K562 (cell line): Measurements from ENCODE around the gene EXOC6. TPM values are rescaled to one million over a fixed set of nuclear protein-coding genes. Genes with fewer than 3 reads are reported as not detected.

Experiments used
- BRF2 ChIP-seq: IDR thresholded peaks from 3 replicates; pipeline ENCODE4 v1.6.1; 2011; ENCODE audit warnings: borderline replicate concordance, mild to moderate bottlenecking; ENCODE audit not compliant: insufficient read length, insufficient read depth
- CREB5 ChIP-seq: fragments of 250-450 bp; sonication (Bioruptor Pico); IDR thresholded peaks from 2 replicates; pipeline ENCODE4 v1.5.0; 2020; ENCODE audit warnings: mild to moderate bottlenecking
- DNMT1 ChIP-seq: fragments of 450-650 bp; IDR thresholded peaks from 2 replicates; pipeline ENCODE4 v1.6.1; 2016; ENCODE audit warnings: antibody characterized with exemption, mild to moderate bottlenecking
- E2F3 ChIP-seq: fragments of 250-450 bp; sonication (Bioruptor Pico); IDR thresholded peaks from 2 replicates; pipeline ENCODE4 v1.4.0; 2020; ENCODE audit warnings: mild to moderate bottlenecking
- EGR1 ChIP-seq: fragments of 450-650 bp; conservative IDR thresholded peaks from 2 replicates; pipeline ENCODE4 v1.6.1; 2017; ENCODE audit warnings: mild to moderate bottlenecking
- HOMEZ ChIP-seq: fragments of 250-450 bp; sonication (Bioruptor Pico); IDR thresholded peaks from 2 replicates; pipeline ENCODE4 v1.4.0; 2020; ENCODE audit warnings: mild to moderate bottlenecking, moderate library complexity
- JUND ChIP-seq, 2 experiments: IDR thresholded peaks; 2 replicates in 1 of 2; 3 replicates in 1 of 2; pipeline ENCODE4 v1.6.1; 2011; ENCODE audit warnings: borderline replicate concordance in 2 of 2, low read depth in 2 of 2, low read length in 2 of 2, improper control_type of control experiment in 1 of 2, missing biosample characterization in 1 of 2, missing genetic modification characterization in 1 of 2, missing genetic modification reagents in 1 of 2
- KLF13 ChIP-seq: fragments of 450-650 bp; IDR thresholded peaks from 2 replicates; pipeline ENCODE4 v1.6.1; 2016; ENCODE audit warnings: missing genetic modification characterization, low read depth, mild to moderate bottlenecking, missing compliant biosample characterization, moderate library complexity, borderline replicate concordance
- NFIC ChIP-seq: fragments of 450-650 bp; IDR thresholded peaks from 2 replicates; pipeline ENCODE4 v1.6.1; 2017; ENCODE audit warnings: mild to moderate bottlenecking, inconsistent platforms
- RFX1 ChIP-seq: fragments of 450-650 bp; IDR thresholded peaks from 2 replicates; pipeline ENCODE4 v1.6.1; 2016; ENCODE audit warnings: mild to moderate bottlenecking, moderate library complexity
- SETDB1 ChIP-seq: IDR thresholded peaks from one replicate; pipeline ENCODE4 v1.6.1; 2012; ENCODE audit warnings: low read length, control low read depth, inconsistent platforms
- SIRT6 ChIP-seq: IDR thresholded peaks from one replicate; pipeline ENCODE4 v1.6.1; 2012; ENCODE audit warnings: low read depth, mild to moderate bottlenecking, control low read depth, inconsistent platforms, low read length, moderate library complexity
- SMARCB1 ChIP-seq: IDR thresholded peaks from 2 replicates; pipeline ENCODE4 v1.6.1; 2011; ENCODE audit warnings: improper control_type of control experiment, low read depth; ENCODE audit not compliant: insufficient read length
- TEAD4 ChIP-seq, 2 experiments: sonication (generic) in 1 of 2; formaldehyde crosslinking in 1 of 2; IDR thresholded peaks; 2 replicates each; pipeline versions ENCODE4 v1.6.1 to v1.8.0; 2012 to 2022; ENCODE audit warnings: borderline replicate concordance in 1 of 2, inconsistent platforms in 1 of 2, low read length in 1 of 2, mild to moderate bottlenecking in 1 of 2, missing genetic modification reagents in 1 of 2
- VEZF1 ChIP-seq: fragments of 200-800 bp; sonication (Bioruptor generic); IDR thresholded peaks from 2 replicates; pipeline ENCODE4 v1.6.1; 2017; ENCODE audit warnings: missing genetic modification characterization, missing compliant biosample characterization
- ZBTB9 ChIP-seq: fragments of 450-650 bp; formaldehyde crosslinking; IDR thresholded peaks from 2 replicates; pipeline ENCODE4 v1.4.0; 2020; ENCODE audit warnings: mild to moderate bottlenecking, moderate library complexity
- ZNF12 ChIP-seq: sonication (generic); formaldehyde crosslinking; IDR thresholded peaks from 2 replicates; pipeline ENCODE4 v1.4.0; 2020; ENCODE audit warnings: mild to moderate bottlenecking, missing genetic modification reagents
- ZNF408 ChIP-seq: fragments of 250-450 bp; sonication (Bioruptor Pico); IDR thresholded peaks from 2 replicates; pipeline ENCODE4 v1.4.0; 2020; ENCODE audit warnings: low read depth, mild to moderate bottlenecking, moderate library complexity
- ZNF766 ChIP-seq: fragments of 200-800 bp; sonication (Bioruptor generic); conservative IDR thresholded peaks from 2 replicates; pipeline ENCODE4 v1.6.1; 2016; ENCODE audit warnings: missing genetic modification characterization, missing compliant biosample characterization
- polyA plus RNA-seq, 8 experiments: library from polyadenylated mRNA; depleted of rRNA in 4 of 8; stranded (reverse) in 5 of 8; unstranded in 3 of 8; fragments of >200 nt; fragmentation: Nextera tagmentation in 2 of 8; fragmentation: Illumina TruSeq in 1 of 8; extraction: Ambion mirVana in 2 of 8; extraction: Trizol in 1 of 8; gene quantifications; 2 replicates each; pipeline versions ENCODE4 v1.2.1 to v1.2.3, GENCODE V29; 2011 to 2014; ENCODE audit warnings: inconsistent platforms in 1 of 8, missing spikeins in 1 of 8
- total RNA-seq, 7 experiments: library from RNA; depleted of rRNA in 6 of 7; stranded (reverse); fragments of >200 nt in 6 of 7; fragmentation: Illumina TruSeq in 2 of 7; extraction: Trizol in 2 of 7; gene quantifications; 2 replicates each; pipeline versions ENCODE4 v1.2.1 to v1.2.3, GENCODE V29; 2011 to 2021; ENCODE audit warnings: low replicate concordance in 1 of 7

Gene EXOC6
- total and polyA plus RNA-seq, 9 of the 15 experiments (the other 6 are each of a cell fraction or from before 2014, with no cell fraction given): 13.9 to 42.8 (median 24.9) TPM

- TF ChIP-seq HOMEZ (CRISPR knock-in tag) (no peak), ZNF12 (CRISPR knock-in tag) (no peak), ZNF408 (no peak), ZNF766 (CRISPR knock-in tag) (0 out of 2 replicates have a peak, but pooled peaks have one; percentile 29), RFX1 (0 out of 2 replicates have a peak, but pooled peaks have one; percentile 7), EGR1 (0 out of 2 replicates have a peak, but pooled peaks have one; percentile 20), SETDB1 (no peak), SIRT6 (no peak), DNMT1 (no peak), JUND (IDR thresholded peaks at IDR 0.05; ENCODE audit: borderline replicate concordance, low read depth, low read length) (no peak), JUND (tag; IDR thresholded peaks at IDR 0.05; ENCODE audit: borderline replicate concordance, low read depth, low read length) (no peak; the same call in 2 of the 3 replicates), TEAD4 (IDR thresholded peaks at IDR 0.05; ENCODE audit: low read length) (peak; percentile 40; the same call in 1 of the 2 replicates), TEAD4 (CRISPR knock-in tag; IDR thresholded peaks at IDR 0.05; ENCODE audit: borderline replicate concordance) (no peak), SMARCB1 (no peak), CREB5 (CRISPR knock-in tag) (no peak), E2F3 (CRISPR knock-in tag) (no peak), KLF13 (tag) (no peak), ZBTB9 (CRISPR knock-in tag) (no peak), VEZF1 (CRISPR knock-in tag) (peak; percentile 27; the same call in 1 of the 2 replicates), NFIC (peak; percentile 97), BRF2 (no peak)
Observed at GRCh38 chr10:92839191-92840085, 8.9 kb upstream of the EXOC6 start (continued).
